VCaP (cell line): Measurements from ENCODE around the gene TRIM6.

Experiments used
- H3K27ac ChIP-seq: fragments of 450-650 bp; 2 replicates; pipeline ENCODE4 v1.5.1; 2017
- TF ChIP-seq, protein P1 (sequence below): fragments of 450-650 bp; conservative IDR thresholded peaks from 2 replicates; pipeline ENCODE4 v1.5.1; 2017; ENCODE audit warnings: mild to moderate bottlenecking, moderate library complexity

The TRIM6 gene

DNA sequence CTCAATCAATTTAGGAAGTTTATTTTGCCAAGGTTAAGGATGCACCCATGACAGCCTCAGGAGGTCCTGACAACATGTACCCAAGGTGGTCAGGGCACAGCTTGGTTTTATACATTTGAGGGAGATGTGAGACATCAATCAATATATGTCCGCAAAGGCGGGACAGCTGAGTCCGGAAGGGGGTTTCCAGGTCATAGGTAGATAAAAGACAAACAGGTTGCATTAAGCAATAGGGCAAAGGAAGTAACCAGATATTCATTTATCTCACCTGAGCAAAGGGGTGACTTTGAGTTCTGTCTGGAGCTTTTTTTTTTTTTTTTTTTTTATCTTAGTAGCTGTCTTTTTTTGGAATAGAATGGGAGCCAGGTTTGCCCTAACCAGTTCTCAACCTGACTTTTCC lies 26.4 kb downstream of the TRIM6 start:
- TF ChIP-seq, protein P1, sequence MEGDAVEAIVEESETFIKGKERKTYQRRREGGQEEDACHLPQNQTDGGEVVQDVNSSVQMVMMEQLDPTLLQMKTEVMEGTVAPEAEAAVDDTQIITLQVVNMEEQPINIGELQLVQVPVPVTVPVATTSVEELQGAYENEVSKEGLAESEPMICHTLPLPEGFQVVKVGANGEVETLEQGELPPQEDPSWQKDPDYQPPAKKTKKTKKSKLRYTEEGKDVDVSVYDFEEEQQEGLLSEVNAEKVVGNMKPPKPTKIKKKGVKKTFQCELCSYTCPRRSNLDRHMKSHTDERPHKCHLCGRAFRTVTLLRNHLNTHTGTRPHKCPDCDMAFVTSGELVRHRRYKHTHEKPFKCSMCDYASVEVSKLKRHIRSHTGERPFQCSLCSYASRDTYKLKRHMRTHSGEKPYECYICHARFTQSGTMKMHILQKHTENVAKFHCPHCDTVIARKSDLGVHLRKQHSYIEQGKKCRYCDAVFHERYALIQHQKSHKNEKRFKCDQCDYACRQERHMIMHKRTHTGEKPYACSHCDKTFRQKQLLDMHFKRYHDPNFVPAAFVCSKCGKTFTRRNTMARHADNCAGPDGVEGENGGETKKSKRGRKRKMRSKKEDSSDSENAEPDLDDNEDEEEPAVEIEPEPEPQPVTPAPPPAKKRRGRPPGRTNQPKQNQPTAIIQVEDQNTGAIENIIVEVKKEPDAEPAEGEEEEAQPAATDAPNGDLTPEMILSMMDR: no peak
- H3K27ac ChIP-seq: no peak overlapping the region

DNA sequence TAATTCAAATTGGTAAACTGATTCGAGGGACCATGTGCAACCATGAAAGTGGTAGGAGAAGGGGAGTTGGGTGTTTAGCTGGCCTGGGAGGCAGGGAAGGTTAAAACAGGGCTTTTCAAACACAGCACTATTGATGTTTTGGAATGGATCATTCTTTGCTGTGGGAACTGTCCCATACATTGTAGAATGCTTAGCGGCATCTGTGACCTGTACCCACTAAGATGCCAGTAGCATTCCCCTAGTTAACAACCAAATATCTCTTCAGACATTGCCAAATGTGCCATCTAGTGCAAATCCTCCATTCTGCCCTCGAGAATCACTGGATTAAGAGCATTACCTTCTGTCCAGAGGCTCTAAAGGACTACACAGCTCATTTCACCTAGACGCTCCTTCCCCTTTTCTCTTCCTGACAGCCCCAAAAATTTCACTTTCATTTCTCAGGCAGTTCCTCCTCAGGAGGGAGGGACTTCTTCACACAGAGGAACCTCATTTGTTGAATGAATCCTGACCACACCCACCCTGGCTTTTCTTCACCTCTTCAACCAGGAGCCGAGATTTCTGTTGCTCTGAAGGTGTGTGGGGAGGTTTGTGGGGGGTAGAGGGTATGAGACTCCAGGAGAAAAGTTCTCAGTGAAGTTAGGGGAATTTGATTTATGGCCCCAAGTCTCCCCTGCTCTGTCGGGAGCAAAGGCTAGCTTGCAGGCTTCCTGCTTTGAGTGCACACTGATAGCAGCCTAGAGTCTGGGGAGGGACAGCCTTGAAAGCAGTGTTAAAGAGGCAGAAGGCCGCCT lies 28.2 kb downstream of the TRIM6 start, which contains the start of gene TRIM34:
Gene TRIM34 (plus strand): TSS at position 513 of the 791 bp plus-strand sequence. CDS start 7,331 bp downstream, outside the sequence.
- TF ChIP-seq, protein P1: no peak
- H3K27ac ChIP-seq: no peak within 1 kb of the TSS

DNA sequence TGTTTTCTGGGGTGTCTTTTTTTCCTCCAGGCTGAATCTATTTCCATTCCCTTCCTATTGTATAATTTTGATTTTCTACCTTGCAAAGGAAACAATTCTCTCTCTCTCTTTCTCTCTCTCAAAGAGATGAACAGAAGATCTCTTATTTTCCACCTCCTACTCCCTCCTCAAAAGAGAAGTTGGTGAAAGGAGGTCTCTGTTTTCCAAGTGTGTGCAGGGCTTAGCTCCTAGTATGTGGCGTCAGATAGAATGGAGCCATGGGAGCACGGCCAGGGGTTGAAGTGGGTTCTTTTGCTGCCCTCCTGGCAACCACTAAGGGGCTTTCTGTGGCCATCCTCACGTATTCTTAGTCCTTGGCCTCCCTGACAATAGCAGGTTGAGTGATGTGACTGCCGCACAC lies 28.8 kb downstream of the TRIM6 start:
- H3K27ac ChIP-seq: no peak overlapping the region
- TF ChIP-seq, protein P1: no peak

DNA sequence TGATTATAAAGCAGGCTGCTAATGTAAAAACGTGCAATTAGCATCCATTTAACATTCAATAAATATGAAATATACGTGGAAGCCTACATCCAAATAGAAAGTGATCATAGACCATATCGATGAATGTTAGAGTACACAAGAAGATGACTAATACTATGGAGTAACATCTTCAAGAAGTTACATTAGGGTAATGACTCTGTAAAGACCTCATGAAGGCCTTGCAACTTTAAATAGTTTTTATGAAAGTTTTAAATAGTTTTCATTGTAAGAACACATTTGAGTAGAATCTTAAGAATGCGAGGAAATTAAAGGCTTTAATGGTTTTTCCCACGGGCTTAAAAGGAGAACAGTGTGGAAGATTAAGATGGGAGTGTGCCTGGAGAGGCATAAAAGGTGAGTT lies 29.8 kb downstream of the TRIM6 start:
- TF ChIP-seq, protein P1: no peak
- no peak overlapping the region for H3K27ac ChIP-seq

DNA sequence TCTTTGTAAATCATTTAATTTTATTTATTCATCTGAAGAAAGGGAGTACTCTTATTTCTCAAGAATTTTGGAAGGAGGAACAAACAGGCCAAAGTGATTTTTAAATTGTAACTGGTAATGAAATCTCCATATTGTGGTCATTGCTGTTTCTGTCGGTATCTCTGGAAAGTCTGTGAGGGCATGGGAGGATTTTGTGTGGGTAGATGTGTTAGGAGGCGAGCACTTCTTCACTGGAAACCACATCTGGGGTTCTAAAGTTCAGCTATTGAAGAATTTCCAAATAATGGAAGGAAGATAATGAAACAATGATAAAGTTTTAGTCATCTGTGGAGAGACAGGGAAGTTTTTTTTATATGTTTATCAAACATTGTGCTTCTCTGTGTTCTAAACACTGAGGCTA lies 35.0 kb downstream of the TRIM6 start:
- H3K27ac ChIP-seq: no peak overlapping the region
- TF ChIP-seq, protein P1: no peak

DNA sequence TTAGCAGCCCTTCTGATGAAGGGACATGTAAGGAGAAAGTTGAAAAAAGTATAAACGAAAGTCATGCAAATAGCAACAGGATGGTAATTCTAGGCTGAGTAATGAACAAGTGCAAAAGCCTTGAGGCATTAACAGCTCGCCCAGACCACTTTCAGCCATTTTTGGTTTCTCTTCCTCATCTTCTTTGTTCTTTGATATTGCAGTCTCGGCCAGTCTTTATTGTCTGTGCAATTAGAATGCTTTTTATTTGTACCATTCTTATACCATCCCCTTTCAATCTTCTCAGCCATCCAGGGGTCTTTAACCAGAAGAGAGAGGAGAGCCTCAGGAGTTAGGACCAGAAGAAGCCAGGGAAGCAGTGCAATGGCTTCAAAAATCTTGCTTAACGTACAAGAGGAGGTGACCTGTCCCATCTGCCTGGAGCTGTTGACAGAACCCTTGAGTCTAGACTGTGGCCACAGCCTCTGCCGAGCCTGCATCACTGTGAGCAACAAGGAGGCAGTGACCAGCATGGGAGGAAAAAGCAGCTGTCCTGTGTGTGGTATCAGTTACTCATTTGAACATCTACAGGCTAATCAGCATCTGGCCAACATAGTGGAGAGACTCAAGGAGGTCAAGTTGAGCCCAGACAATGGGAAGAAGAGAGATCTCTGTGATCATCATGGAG lies 35.7 kb downstream of the TRIM6 start:
- no peak overlapping the region for H3K27ac ChIP-seq
- TF ChIP-seq, protein P1: no peak

DNA sequence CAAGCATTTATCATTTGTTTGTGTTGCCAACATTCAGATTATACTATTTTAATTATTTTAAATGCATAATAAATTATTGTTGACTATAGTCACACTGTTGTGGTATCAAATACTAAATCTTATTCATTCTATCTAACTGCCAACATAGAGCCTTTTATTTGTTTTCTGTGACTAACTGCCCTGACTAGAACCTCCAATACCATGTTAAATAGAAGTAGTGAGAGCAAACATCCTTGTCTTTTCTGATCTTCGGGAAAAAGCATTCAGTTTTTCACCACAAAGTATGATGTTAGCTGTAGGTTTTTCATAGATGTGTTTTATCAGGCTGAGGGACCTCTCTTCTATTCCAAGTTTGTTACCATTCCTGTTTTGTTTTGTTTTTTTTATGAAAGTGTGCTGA lies 43.5 kb downstream of the TRIM6 start:
- TF ChIP-seq, protein P1: no peak
- no peak overlapping the region for H3K27ac ChIP-seq
